IPS-NIHi11 (cell line): ENCODE results near the gene ADD2.

Experiments used
- DNase-seq: peaks from one replicate; pipeline ENCODE4 v3.0.0; 2012; ENCODE audit warnings: mixed read lengths, low spot score

The ADD2 gene

DNA sequence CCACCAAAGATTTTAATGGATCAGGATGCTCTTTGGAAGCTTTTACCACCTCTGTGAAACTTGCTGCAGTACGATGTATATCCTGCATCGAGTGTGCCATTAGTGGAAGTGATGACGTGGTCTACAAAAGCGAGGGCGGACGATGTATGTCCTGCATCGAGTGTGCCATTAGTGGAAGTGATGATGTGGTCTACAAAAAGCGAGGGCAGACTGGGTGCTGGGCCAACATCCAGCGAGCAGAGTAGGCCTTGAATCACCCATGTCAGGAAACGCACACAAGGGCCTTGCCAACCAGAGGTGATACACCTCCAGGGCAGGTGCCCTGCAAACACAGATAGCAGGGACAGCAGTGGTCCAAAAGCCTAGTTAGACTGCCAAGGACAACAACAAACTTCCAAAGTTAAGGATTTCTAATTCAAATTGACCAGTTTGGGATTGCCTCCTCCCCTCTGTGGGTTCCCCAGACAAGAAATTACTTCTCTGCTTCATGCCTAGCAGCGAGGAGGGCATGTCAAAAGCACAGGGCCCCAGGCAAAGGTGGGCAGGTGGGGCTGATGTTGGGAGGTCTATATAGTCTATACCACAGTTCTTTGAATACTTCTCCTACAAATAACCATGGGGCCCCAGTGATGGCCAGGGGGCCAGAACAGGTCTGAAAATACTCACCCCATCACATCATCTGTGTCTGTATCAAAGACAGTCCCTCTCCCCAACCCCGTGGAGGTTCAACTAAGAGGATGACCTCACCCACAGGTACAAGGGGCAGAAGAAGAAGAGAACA lies 70.2 kb downstream of the ADD2 start:
- DNase-seq = no peak

GRCh38 chr2:70696142-70696541 lies 71.9 kb downstream of the ADD2 start:
- no peak for DNase-seq

DNA sequence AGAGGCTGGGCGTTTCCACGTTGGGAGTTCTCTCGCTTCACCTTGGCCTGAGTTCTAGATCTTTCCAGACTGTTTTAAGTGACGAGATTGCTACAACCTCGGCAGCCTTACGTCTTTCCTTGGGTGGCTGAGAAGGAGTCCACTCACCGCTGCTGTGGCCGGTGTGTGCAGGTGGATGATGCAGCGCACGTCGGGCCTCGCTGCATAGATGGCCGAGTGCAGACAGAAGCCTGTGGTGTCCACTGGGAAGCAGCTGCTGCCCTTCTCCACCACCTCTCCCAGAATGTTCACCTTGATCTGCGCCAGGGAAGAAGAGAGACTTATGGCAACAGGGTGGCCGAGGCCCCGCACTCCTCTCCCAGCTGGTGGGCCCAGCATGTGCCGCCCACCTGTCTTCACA lies 75.7 kb downstream of the ADD2 start:
- no peak for DNase-seq

- no peak for DNase-seq
These were observed 76.4 kb downstream of the ADD2 start for GRCh38 chr2:70691497-70692140.

GRCh38 chr2:70690846-70691245 lies 77.2 kb downstream of the ADD2 start:
- DNase-seq = no peak

- no peak for DNase-seq
These were observed 79.6 kb downstream of the ADD2 start for GRCh38 chr2:70688427-70688826.

DNA sequence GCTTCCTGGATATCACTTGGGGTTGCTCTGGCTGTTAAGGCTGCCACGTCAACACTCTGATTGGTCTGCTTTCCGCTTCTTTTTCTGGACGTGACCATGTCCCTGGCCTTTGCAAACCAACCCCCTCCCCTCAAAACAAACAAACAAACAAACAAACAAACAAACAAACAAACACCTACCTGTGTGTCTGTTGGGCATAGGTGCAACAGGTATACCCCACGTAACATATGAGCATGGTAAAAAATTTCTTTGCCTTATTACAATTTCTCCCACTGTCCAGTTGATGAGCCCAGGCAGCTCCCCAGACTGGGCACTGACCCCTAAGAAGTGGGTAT lies 80.6 kb downstream of the ADD2 start:
- no peak for DNase-seq

- DNase-seq = peak; percentile 86
These were observed 81.2 kb downstream of the ADD2 start for GRCh38 chr2:70686577-70687460.

- no peak for DNase-seq
These were observed 82.2 kb downstream of the ADD2 start for GRCh38 chr2:70685771-70686171.

GRCh38 chr2:70684846-70685622 lies 83.0 kb downstream of the ADD2 start:
- no peak for DNase-seq

DNA sequence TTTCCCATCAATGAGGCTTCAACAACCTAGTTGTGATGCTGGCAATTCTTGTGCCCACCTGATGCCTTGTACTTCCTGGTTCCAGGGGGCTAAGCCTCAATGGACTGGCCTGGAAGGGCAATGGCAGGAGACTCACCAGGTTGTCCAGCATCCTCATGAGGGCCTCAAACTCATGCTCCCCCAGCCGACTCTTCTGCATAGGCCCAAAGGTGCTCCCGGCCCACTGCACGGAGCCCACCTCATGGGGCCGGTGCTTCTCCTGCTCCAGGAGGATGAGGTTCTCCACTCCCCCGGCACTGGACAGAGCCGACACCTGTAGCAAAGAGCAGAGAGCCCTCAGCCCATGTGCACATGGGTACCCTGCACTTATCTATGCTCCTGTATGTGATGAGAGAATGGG lies 84.5 kb downstream of the ADD2 start:
- no peak for DNase-seq

- no peak for DNase-seq
These were observed 87.3 kb downstream of the ADD2 start for GRCh38 chr2:70680735-70681134.

- DNase-seq = no peak
These were observed 88.7 kb downstream of the ADD2 start for GRCh38 chr2:70679259-70679658.

- no peak for DNase-seq
These were observed 89.3 kb downstream of the ADD2 start for GRCh38 chr2:70678576-70679143.

DNA sequence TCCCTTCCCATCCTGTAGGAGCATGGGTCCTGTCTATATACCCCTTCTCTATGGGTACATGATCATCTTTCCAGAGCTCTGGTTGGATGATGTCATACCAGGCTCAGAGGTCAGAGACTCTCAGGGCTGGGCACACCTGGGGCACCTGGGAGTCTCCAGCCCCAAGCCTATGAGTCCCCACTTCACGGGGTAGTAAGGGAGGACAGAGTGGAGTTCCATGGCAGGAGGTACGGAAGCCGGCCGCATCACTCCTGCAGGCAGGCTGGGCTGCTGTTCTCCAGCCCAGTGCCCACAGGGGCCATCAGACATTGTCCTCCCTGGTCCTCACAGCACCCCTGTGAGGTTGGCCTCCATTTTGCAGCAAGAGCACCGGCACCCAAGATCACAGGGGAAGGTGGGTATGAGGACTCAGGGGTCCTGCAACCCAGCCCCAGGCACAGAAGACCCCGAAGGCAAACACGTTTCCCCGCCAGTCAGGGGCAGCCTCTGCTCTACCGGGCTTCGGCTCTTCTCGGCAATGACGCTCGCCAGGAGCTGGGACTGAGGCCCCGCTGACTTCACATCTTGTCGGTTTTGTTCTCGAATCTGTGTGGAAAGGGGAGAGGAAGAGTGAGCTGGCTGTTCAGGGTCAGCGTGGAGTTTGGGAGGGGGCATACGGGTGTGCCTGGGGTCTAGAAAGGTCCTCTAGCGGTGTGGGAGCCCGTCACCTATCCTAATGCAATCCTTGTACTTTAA lies 91.5 kb downstream of the ADD2 start:
- no peak for DNase-seq

DNA sequence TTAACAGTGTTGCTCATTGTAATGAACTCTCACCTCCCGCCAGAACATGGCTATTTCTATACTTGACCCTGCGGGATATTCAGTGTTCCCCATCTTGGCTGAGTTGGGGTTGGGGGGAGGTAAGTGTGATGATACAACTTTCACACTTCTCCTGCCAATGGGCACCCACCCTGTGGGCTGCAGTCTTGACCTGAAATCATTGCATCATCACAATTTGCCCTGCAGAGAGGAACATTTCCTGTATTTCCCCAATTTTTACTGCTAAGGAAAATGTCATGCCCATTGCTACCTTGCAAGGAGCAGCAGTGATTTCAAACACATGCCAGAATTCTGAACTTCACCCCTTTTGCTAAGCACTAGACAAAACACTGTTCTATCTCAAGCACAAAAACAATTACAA lies 92.1 kb downstream of the ADD2 start:
- DNase-seq = no peak

- no peak for DNase-seq
These were observed 93.2 kb downstream of the ADD2 start for GRCh38 chr2:70674636-70675430.

DNA sequence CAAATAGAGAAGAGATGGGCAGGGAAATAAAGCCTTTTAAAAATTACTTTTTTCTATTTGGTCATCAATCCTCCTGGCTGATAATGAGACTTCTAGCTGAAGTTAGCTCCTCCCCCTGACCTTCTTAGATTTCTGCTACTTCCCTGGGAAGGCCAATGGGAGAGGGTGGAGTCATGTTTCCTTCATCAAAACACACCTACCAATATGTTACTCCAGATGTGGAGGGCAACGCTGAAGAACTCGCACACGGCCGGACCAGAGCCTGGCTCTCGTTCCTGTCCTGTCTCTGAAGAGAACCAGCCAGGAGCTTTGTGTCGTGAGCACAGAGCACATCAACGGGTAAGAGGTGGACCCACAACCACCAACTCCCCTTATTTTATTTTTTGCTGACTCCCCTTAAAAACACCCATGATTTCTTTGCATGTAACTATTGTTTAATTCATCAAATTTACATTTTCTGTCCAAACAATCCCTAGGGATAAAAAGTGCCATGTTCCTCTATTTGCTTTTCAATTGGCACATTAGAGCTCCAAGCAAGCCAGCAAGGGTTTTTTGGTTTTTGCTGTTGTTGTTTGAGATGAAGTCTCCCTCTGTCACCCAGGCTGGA lies 94.9 kb downstream of the ADD2 start:
- peak; percentile 74 for DNase-seq

DNA sequence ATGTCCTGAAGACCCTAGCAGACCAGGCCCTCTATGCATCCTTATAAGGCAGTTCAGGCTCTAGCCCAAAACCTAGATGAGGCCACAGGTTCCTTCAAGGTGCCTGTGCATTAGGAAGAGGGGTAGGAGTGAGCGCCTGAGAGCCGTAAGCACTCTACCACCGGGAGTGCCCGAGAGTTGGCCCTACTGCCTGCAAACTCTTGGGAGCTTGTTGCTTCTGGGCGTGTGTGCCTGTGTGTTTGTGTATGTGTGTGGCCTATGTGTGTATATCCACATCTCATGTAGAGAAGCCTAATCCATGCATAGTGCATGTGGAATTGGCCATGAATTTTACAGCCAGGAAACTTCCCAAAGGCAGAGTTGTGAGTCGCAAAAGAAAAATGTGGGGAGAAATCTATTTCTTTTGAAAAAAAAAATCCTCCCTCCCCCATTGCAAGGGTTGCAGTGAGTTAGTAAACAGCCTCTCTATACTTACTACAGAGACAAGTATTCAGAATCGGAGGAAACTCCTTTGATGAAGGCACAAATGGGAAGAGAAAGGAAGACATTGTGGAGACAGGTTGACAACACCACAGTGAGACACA lies 96.8 kb downstream of the ADD2 start:
- DNase-seq = no peak
